Subcutaneous abdominal adipose tissue (tissue), 5 donors: ENCODE data around the gene PPP2R5C.
"Not testable (repeated sequence)": the region's sequence is repeated elsewhere in the genome, so short reads cannot be mapped to it uniquely, and the experiment has no call there.

Source experiments
- H3K27ac ChIP-seq: one replicate; pipeline ENCODE4 v1.7.0; 2013; ENCODE audit warnings: low read depth, mild to moderate bottlenecking, inconsistent platforms, low read length, moderate library complexity
- H3K27me3 ChIP-seq, 5 donors: one replicate each; pipeline ENCODE4 v1.7.0; 2013; ENCODE audit warnings: low read length in 5 of 5, inconsistent platforms in 1 of 5; ENCODE audit not compliant: control insufficient read depth in 5 of 5, insufficient read depth in 4 of 5
- H3K36me3 ChIP-seq, 5 donors: one replicate each; pipeline ENCODE4 v1.7.0; 2013; ENCODE audit warnings: low read length in 5 of 5; ENCODE audit not compliant: control insufficient read depth in 5 of 5, insufficient read depth in 5 of 5
- H3K4me1 ChIP-seq, 5 donors: one replicate each; pipeline ENCODE4 v1.7.0; 2013; ENCODE audit warnings: low read length in 5 of 5, mild to moderate bottlenecking in 3 of 5, moderate library complexity in 1 of 5; ENCODE audit not compliant: control insufficient read depth in 5 of 5, insufficient read depth in 5 of 5
- H3K4me3 ChIP-seq, 5 donors: one replicate each; pipeline ENCODE4 v1.7.0; 2013; ENCODE audit warnings: low read length in 5 of 5, low read depth in 1 of 5
- H3K9ac ChIP-seq, 5 donors: one replicate each; pipeline ENCODE4 v1.7.0; 2013; ENCODE audit warnings: low read length in 5 of 5, mild to moderate bottlenecking in 4 of 5, moderate library complexity in 3 of 5
- H3K9me3 ChIP-seq, 5 donors: one replicate each; pipeline ENCODE4 v1.7.0; 2013; ENCODE audit warnings: low read length in 5 of 5; ENCODE audit not compliant: control insufficient read depth in 5 of 5
- donor health status: healthy.
- donor health status: healthy.
- donor health status: healthy.
- donor health status: healthy.
- donor health status: healthy.

Gene PPP2R5C

DNA sequence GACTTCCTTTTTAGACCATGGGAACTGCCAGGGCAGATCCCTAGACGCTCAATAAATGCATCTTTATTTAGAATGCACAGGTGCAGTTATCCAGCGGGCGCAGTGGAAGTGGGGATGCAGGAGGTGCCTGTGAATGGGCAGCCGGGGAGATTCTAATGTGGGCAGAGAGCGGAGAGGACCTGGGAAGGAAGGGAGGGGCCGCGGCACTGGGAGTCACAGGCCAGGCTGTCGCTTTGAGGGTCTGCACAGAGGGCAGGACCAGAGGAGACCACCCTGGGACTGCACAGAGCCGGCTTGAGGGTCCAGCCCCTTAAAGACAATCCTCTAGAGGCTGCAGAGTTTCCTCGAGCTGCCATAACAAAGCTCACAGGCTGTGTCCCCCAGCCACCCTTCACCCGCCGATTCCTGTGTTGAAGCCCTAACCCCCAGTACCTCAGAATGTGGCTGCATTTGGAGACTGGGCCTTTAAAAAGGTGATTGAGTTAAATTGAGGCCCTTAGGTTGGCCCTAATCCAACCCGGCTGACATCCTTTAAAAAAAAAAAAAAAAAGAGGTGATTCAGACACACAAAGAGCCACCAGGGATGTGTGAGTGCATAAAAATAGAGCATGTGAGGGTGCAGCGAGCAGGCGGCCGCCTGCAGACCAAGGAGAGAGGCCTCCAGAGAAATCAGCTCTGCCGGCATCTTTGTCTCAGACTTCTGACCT, 44.4 kb upstream of the PPP2R5C start:
- Histone ChIP-seq H3K27ac (no peak overlapping the region), H3K36me3 (no peaks in the 10 kb centered on the region), H3K4me3 (no peak overlapping the region), H3K27me3 (no peaks in the 10 kb centered on the region), H3K4me1 (peaks cover 0 to 21% (median 0%) of the 10 kb centered on the region in 5 donors), H3K9ac (no peak overlapping the region), H3K9me3 (peaks cover 0 to 9% (median 3%) of the 10 kb centered on the region in 5 donors)

DNA sequence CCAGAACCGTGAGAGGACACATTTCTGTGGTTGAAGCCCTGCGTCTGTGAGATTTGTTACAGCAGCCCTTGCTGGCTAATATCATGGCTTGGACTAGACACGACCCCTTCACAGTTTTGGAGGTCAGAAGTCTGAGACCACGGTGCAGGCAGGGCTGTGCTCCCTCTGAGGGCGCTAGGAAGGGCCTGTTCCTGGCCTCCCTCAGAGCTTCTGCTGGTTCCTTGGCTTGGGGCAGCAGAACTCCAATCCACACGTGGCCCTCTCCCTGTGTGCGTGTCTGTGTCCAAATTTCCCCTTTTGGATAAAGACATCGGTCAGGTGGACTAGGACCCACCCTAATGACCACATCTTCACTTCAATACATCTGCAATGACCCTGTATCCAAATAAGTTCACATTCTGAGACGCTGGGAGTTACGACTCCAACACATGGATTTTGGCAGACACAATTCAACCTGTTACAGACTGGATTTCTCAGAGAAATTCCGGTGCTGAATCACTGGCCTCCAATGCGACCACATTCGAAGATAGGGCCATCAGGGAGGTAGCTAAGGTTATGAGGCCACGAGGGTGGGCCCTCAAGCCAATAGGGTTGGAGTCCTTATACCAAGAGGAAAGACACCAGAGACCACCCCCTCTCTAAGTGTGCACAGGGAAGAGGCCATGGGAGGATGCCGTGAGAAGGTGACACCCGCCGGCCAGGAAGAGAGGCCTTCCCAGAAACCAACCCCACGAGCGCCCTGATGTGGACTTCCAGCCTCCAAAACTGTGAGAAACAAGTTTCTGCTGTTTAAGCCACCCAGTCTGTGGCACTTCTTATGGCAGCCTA, 43.6 kb upstream of the PPP2R5C start:
- H3K27me3 ChIP-seq = no peaks in the 10 kb centered on the region
- H3K9me3 ChIP-seq = peaks cover 0 to 9% (median 3%) of the 10 kb centered on the region in 5 donors
- peaks cover 0 to 21% (median 0%) of the 10 kb centered on the region in 5 donors for H3K4me1 ChIP-seq
- H3K36me3 ChIP-seq = no peaks in the 10 kb centered on the region
- H3K27ac ChIP-seq = no peak overlapping the region
- H3K9ac ChIP-seq = no peak overlapping the region
- no peak overlapping the region for H3K4me3 ChIP-seq

DNA sequence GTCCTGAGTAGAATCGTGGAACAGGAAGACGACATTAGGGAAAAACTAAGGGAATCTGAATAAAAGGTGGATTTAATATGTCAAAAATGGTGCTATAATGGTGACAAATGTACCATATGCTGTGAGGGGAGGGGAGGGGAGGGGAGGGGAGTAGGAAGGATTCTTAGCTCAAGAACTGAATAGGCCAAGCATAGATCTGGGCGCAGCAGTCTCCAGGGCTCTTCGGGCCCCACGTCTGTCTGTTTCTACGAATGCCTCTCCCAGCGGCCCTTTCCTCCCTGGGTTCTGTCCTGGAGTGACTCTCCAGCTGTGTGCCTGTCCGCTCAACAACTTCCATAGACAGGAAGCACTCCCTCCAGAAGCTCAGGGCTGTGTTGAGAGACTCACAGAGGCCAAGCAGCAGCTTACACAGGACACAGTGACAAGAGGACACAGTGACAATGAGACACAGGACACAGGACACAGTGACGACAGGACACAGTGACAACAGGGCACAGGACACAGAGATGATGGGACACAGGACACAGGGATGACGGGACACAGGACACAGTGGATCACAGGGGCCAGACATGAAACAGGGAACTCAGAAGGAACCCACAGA, 42.4 kb upstream of the PPP2R5C start:
- Histone ChIP-seq H3K4me3 (no peak overlapping the region), H3K4me1 (peaks cover 0 to 21% (median 0%) of the 10 kb centered on the region in 5 donors), H3K27ac (no peak overlapping the region), H3K36me3 (no peaks in the 10 kb centered on the region), H3K9me3 (peaks cover 0 to 5% (median 3%) of the 10 kb centered on the region in 5 donors), H3K27me3 (no peaks in the 10 kb centered on the region), H3K9ac (no peak overlapping the region)

DNA sequence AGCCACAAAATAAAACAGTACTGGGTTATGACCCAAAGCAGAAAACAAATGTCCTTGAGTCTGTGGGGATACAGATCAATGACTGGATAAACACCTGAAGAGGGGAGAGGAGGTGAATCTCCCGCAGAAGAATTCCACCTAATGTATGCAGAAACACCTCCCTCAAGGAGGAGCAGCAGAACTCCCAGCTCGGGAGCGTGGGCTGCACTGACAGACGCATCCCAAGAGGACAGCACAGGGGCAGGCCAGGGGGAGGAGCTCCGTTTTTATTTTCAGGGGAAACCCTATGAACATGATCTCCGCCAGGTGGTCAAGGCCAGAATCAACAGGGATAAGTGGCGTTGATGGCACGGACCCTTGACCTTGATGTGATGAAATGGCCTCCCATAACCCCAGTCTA, 41.8 kb upstream of the PPP2R5C start:
- Histone ChIP-seq H3K27ac (no peak overlapping the region), H3K9ac (no peak overlapping the region), H3K4me1 (peaks cover 0 to 21% (median 0%) of the 10 kb centered on the region in 5 donors), H3K27me3 (no peaks in the 10 kb centered on the region), H3K9me3 (no peaks in the 10 kb centered on the region), H3K36me3 (no peaks in the 10 kb centered on the region), H3K4me3 (no peak overlapping the region)

DNA sequence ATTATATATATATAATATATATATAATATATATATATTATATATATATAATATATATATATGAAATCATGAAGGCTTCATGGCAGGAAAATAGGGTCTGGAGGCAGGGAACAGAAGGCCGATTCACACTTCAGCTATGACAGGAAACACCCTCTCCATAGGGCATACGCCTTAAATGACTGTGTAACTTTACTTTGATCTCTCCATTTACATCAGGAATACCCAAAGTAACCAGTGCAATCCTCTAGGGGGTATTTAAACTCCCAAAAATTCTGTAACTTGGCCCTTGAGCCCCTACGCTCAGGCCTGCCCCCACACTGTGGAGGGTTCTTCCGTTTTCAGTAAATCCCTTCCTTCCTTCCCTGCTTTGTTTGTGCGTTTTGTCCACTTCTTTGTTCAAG, 40.4 kb upstream of the PPP2R5C start:
- Histone ChIP-seq H3K27me3 (no peaks in the 10 kb centered on the region), H3K9ac (no peak overlapping the region), H3K27ac (no peak overlapping the region), H3K4me1 (peaks cover 0 to 21% (median 0%) of the 10 kb centered on the region in 5 donors), H3K36me3 (no peaks in the 10 kb centered on the region), H3K4me3 (no peak overlapping the region), H3K9me3 (no peaks in the 10 kb centered on the region)

DNA sequence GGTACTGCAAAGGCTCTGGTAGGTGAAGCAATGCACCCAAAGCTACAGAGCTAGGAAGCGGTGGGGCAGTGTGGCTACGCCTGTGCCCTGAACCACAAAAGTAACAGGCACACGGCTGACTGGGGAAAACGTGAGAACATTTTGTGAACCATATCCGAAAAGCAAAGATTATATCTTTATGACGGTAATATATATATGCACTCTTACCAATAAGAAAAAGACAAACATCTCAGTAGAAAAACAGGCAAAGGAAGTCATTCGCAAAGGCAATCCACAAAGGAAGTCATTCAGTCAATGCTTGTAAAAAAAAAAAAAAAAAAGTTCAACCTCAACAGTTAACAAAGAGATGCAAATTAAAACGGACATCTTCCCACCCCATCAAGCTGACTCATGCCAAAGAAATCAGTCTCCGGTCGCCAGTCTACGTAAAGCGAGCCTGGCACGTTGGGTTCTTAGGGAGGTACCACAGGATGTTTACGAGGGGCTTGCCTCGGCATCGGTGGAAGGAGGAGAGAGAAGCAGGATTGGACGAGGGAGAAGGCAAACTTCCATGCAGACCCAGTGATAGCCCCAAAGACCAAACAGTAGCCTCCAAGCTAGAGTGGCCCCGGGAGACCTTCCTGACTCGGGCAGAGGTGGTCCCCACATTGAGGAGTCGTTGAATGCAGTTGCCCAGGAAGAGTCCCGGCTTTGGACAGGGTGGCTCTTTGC, 39.4 kb upstream of the PPP2R5C start:
- H3K36me3 ChIP-seq = no peaks in the 10 kb centered on the region
- peak overlapping the region in 1 of 5 donors; percentile 1 for H3K4me3 ChIP-seq
- H3K9me3 ChIP-seq = no peaks in the 10 kb centered on the region
- peaks cover 0 to 21% (median 0%) of the 10 kb centered on the region in 5 donors for H3K4me1 ChIP-seq
- peak overlapping the region; percentile 30 for H3K27ac ChIP-seq
- no peaks in the 10 kb centered on the region for H3K27me3 ChIP-seq
- H3K9ac ChIP-seq = no peak overlapping the region

DNA sequence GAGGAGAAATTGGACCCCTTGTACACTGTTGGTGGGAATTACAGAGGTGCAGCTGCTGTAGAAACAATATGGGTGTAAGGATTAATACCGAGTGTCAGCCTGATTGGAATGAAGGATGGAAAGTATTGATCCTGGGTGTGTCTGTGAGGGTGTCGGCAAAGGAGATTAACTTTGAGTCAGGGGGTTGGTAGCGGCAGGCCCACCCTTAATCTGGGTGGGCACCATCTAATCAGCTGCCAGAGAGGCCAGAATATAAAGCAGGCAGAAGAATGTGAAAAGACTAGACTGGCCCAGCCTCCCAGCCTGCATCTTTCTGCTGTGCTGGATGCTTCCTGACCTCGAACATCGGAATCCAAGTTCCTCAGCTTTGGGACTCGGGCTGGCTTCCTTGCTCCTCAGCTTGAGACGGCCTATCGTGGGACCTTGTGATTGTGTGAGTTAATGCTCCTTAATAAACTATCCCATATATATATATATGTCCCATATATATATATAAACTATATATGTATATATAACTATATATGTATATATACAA, 38.4 kb upstream of the PPP2R5C start:
- no peaks in the 10 kb centered on the region for H3K9me3 ChIP-seq
- H3K4me1 ChIP-seq = peaks cover 0 to 21% (median 0%) of the 10 kb centered on the region in 5 donors
- H3K36me3 ChIP-seq = no peaks in the 10 kb centered on the region
- H3K4me3 ChIP-seq = no peak overlapping the region
- H3K27ac ChIP-seq = no peak overlapping the region
- no peak overlapping the region for H3K9ac ChIP-seq
- no peaks in the 10 kb centered on the region for H3K27me3 ChIP-seq

DNA sequence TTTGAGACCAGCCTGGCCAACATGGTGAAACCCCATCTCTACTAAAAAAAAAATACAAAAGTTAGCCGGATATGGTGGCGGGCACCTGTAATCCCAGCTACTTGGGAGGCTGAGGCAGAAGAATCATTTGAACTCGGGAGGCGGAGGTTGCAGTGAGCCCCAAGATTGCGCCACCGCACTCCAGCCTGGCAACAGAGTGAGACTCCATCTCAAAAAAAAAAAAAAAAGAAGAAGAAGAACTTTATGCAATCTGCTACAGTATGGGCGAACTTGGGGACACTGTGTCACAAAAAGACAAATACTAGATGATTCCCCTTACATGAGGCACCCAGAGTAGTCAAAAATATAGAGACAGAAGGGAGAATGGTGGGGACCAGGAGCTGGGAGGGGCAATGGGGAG, 35.9 kb upstream of the PPP2R5C start:
- H3K4me3 ChIP-seq, H3K9ac ChIP-seq, H3K27ac ChIP-seq, H3K36me3 ChIP-seq, H3K27me3 ChIP-seq, H3K9me3 ChIP-seq: not testable (repeated sequence)
- peaks cover 0 to 13% (median 0%) of the 10 kb centered on the region in 5 donors for H3K4me1 ChIP-seq

DNA sequence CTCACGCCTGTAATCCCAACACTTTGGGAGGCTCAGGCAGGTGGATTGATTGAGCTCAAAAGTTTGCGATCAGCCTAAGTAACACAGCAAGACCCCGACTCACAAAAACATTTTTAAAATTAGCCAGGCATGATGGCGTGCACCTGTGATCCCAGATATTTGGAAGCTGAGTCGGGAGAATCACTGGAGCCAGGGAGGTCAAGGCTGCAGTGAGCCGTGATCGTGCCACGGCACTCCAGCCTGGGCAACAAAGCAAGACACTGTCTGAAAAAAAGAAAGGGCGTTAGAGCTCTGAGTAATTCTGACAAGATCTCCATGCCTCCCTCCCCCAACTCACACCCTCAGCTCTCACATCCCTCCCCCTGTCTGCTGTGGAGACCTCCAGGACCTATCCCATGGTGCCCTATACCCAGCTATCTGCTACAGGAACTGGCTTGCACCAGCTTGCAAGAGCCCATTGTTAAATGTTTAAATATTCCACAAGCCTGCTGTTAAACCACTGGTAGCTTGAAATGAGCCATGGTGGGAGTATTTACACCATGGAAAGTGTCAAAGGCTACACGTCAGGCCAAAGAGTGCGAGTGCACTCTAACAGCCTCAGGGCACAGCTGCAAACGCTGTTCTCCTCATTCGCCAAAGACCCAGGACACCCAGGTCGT, 35.1 kb upstream of the PPP2R5C start:
- no peaks in the 10 kb centered on the region for H3K27me3 ChIP-seq
- H3K36me3 ChIP-seq = no peaks in the 10 kb centered on the region
- peaks cover 3 to 15% (median 7%) of the 10 kb centered on the region in 5 donors for H3K4me1 ChIP-seq
- H3K4me3 ChIP-seq = no peak overlapping the region
- no peak overlapping the region for H3K9ac ChIP-seq
- H3K9me3 ChIP-seq = no peaks in the 10 kb centered on the region
- no peak overlapping the region for H3K27ac ChIP-seq
